Thoracic aorta (tissue), 2 donors: Measurements from ENCODE around the gene CCNB1IP1. TPM values are rescaled to one million over a fixed set of nuclear protein-coding genes. Genes with fewer than 3 reads are reported as not detected.
A peak's percentile ranks its signal among the peaks of the same experiment; 100 is the strongest.
"Not testable (repeated sequence)": the region's sequence is repeated elsewhere in the genome, so short reads cannot be mapped to it uniquely, and the experiment has no call there.

Experiments
- ATAC-seq: fragments of 150-250 bp; one replicate; pipeline ENCODE4 v1.8.0; 2017; ENCODE audit warnings: low read depth; ENCODE audit not compliant: insufficient number of reproducible peaks, low FRiP score
- DNase-seq: peaks from one replicate; pipeline ENCODE4 v3.0.0-alpha.2; 2020; ENCODE audit warnings: low spot score
- H3K27ac ChIP-seq, 2 donors: fragments of 200-600 bp; sonication (generic); 1 replicate in 1 of 2; 2 replicates in 1 of 2; pipeline ENCODE4 v1.5.1; 2016; ENCODE audit warnings: mild to moderate bottlenecking in 2 of 2, moderate library complexity in 2 of 2
- H3K27me3 ChIP-seq: fragments of 200-600 bp; sonication (generic); replicated peaks from 2 replicates; pipeline ENCODE4 v1.6.0; 2016; ENCODE audit warnings: mild to moderate bottlenecking; ENCODE audit not compliant: insufficient read depth
- H3K36me3 ChIP-seq: fragments of 200-600 bp; sonication (generic); one replicate; pipeline ENCODE4 v1.5.1; 2016
- H3K4me1 ChIP-seq, 2 donors: fragments of 200-600 bp; sonication (generic); 1 replicate in 1 of 2; 2 replicates in 1 of 2; pipeline versions ENCODE4 v1.5.1 to v1.6.0; 2016; ENCODE audit warnings: low read depth in 2 of 2, mild to moderate bottlenecking in 1 of 2; ENCODE audit not compliant: control insufficient read depth in 1 of 2
- H3K4me3 ChIP-seq: fragments of 200-600 bp; sonication (generic); 2 replicates; pipeline ENCODE4 v1.5.1; 2016; ENCODE audit warnings: mild to moderate bottlenecking
- H3K9me3 ChIP-seq: fragments of 200-600 bp; sonication (generic); 2 replicates; pipeline ENCODE4 v1.5.1; 2016
- total RNA-seq, 2 donors: library from RNA; depleted of rRNA; stranded (reverse); fragments of >200 nt; gene quantifications; one replicate each; pipeline versions ENCODE4 v1.1.0 to v1.2.3, GENCODE V29; 2016
- TF ChIP-seq, protein P1 (sequence below): fragments of 200-600 bp; sonication (generic); IDR thresholded peaks from one replicate; pipeline ENCODE4 v1.5.1; 2019; ENCODE audit warnings: antibody characterized with exemption

The CCNB1IP1 gene
- total RNA-seq, 2 donors from 2014 or later: 47.7 to 60.3 TPM

DNA sequence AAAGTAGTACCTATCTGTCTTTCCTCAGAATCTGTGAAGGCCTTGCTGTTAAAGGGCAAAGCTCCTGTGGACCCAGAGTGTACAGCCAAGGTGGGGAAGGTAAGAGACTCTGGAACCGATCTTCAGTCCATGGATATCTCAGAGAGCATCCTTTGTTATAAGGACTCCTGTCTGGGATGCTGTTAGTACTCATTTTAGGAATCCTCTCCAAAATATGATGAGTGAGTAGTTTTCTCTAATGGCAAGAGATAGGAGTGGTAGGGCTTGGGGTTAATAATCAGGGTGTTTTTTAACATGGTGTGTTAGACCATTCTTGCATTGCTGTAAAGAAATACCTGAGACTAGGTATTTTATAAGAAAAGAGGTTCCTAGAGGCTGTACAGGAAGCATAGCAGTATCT, 12.3 kb upstream of the CCNB1IP1 start:
- TF ChIP-seq, protein P1, sequence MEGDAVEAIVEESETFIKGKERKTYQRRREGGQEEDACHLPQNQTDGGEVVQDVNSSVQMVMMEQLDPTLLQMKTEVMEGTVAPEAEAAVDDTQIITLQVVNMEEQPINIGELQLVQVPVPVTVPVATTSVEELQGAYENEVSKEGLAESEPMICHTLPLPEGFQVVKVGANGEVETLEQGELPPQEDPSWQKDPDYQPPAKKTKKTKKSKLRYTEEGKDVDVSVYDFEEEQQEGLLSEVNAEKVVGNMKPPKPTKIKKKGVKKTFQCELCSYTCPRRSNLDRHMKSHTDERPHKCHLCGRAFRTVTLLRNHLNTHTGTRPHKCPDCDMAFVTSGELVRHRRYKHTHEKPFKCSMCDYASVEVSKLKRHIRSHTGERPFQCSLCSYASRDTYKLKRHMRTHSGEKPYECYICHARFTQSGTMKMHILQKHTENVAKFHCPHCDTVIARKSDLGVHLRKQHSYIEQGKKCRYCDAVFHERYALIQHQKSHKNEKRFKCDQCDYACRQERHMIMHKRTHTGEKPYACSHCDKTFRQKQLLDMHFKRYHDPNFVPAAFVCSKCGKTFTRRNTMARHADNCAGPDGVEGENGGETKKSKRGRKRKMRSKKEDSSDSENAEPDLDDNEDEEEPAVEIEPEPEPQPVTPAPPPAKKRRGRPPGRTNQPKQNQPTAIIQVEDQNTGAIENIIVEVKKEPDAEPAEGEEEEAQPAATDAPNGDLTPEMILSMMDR: no peak
- H3K36me3 ChIP-seq: peaks cover 8% of the 10 kb centered on the region

DNA sequence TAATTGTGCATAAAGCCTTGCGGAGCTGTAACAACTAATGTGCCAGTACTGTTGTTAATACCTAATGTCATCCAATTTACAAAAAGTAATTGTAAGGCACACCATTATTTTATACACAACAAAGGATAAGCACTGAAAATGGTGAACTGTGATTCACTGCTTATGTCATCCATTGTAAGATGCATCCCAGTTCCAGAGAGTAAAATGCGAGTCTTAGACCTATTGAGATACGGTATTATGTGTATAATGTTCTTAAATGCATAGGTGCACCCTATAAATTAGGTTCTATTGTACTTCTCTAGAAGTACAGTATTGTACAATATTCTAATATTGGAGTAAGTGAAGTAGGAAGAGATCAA, 10.8 kb upstream of the CCNB1IP1 start:
- no peaks in the 10 kb centered on the region for H3K9me3 ChIP-seq
- peaks cover 4 to 11% of the 10 kb centered on the region in 2 donors for H3K4me1 ChIP-seq
- DNase-seq (no peak), ATAC-seq (no peak)
- TF ChIP-seq, protein P1: no peak
- H3K4me3 ChIP-seq: peak overlapping the region; percentile 78
- H3K27me3 ChIP-seq: no peaks in the 10 kb centered on the region
- peak overlapping the region; percentile 90 to 94 for H3K27ac ChIP-seq
- peaks cover 6% of the 10 kb centered on the region for H3K36me3 ChIP-seq

More for the DNA sequence above, 12.3 kb upstream of the CCNB1IP1 start:
- DNase-seq: no peak
- no peak overlapping the region for H3K27ac ChIP-seq
- ATAC-seq: no peak
- peaks cover 4 to 11% of the 10 kb centered on the region in 2 donors for H3K4me1 ChIP-seq
- no peak overlapping the region for H3K4me3 ChIP-seq
- H3K27me3 ChIP-seq: no peaks in the 10 kb centered on the region
- no peaks in the 10 kb centered on the region for H3K9me3 ChIP-seq

DNA sequence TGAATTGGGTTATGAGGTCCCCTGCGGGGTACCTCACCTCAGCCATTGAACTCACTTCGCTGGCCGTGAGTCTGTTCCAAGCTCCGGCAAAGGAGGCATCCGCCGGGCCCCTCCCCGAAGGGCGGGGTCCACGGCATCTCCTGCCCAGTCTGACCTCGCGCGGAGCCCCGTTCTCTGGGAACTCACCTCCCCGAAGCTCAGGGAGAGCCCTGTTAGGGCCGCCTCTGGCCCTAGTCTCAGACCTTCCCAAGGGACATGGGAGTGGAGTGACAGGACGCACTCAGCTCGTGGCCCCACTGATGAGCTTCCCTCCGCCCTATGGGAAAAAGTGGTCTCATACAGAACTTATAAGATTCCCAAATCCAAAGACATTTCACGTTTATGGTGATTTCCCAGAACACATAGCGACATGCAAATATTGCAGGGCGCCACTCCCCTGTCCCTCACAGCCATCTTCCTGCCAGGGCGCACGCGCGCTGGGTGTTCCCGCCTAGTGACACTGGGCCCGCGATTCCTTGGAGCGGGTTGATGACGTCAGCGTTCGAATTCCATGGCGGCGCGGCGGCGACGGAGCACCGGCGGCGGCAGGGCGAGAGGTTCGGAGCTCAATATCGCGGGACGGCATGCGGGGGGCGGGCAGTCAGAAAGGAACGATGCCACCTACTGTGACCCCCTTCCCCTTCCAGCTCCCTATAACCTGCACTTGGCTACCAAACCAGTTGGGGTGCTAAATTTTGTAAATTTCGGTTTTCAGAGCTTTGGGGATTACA, 10.2 kb upstream of the CCNB1IP1 start, which contains the start of gene PARP2:
Gene PARP2, plus strand, starts transcription at position 544 of the 770 bp plus-strand sequence. Its CDS starts 7 bp downstream, at position 551.
- no peaks in the 10 kb centered on the region for H3K27me3 ChIP-seq
- ATAC-seq (peak; percentile 99), DNase-seq (peak; percentile 88)
- peak within 1 kb of the TSS; percentile 90 to 94 for H3K27ac ChIP-seq
- TF ChIP-seq, protein P1: no peak
- no peaks in the 10 kb centered on the region for H3K9me3 ChIP-seq
- peaks cover 4 to 11% of the 10 kb centered on the region in 2 donors for H3K4me1 ChIP-seq
- peak within 1 kb of the TSS; percentile 78 for H3K4me3 ChIP-seq
- peaks cover 6% of the 10 kb centered on the region for H3K36me3 ChIP-seq

DNA sequence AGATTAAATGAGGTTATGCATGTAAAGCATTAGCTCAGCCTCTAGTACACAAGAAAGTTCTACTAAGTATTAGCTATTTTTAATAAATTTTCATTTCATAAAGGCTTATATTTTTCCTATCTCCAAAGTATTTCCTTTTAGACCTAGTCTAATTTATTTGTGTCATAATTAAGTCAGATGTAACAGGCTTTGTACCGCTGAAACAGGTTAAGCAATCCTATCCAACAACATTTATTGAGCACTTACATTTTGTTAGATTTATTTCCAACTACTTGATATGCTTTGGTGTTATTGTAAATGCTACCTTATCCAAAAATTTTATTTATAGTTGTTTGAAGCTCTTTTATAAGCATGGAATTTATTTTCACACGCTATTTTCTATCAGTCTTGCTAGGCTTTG, 8.6 kb upstream of the CCNB1IP1 start:
- TF ChIP-seq, protein P1: no peak
- Histone ChIP-seq H3K4me1 (peaks cover 4 to 11% of the 10 kb centered on the region in 2 donors), H3K27ac (peak overlapping the region; percentile 90 to 94), H3K4me3 (peak overlapping the region; percentile 78), H3K36me3 (no peaks in the 10 kb centered on the region), H3K9me3 (no peaks in the 10 kb centered on the region), H3K27me3 (no peaks in the 10 kb centered on the region)
- ATAC-seq (no peak), DNase-seq (no peak)

DNA sequence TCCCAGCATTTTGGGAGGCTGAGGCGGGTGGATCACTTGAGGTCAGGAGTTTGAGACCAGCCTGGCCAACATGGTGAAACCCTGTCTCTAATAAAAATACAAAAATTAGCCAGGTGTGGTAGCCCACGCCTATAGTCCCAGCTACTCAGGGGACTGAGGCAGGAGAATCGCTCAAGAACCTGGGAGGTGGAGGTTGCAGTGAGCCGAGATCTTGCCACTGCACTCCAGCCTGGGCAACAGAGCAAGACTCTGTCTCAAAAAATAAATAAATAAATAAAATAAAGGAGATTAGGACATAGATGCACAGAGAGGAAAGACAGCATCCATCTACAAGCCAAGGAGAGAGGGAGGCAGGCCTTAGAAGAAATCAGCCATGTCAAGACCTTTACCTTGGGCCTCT, 8.0 kb upstream of the CCNB1IP1 start:
- not testable (repeated sequence) for H3K9me3 ChIP-seq, H3K36me3 ChIP-seq, DNase-seq, H3K27me3 ChIP-seq, H3K27ac ChIP-seq, ATAC-seq, H3K4me3 ChIP-seq
- H3K4me1 ChIP-seq: peaks cover 4 to 11% of the 10 kb centered on the region in 2 donors
